Activated CD8-positive, alpha-beta memory T cell treated with anti-CD3 and anti-CD28 coated beads, Interleukin-2, amount 50 U/mL, for 24 hours (primary cell): ENCODE results near the gene FAM216B.
"Not testable (repeated sequence)": the region's sequence is repeated elsewhere in the genome, so short reads cannot be mapped to it uniquely, and the experiment has no call there.

Experiments used
- DNase-seq: peaks from one replicate; pipeline ENCODE4 v3.0.0-alpha.2; 2020; ENCODE audit errors: extremely low read depth

FAM216B gene

DNA sequence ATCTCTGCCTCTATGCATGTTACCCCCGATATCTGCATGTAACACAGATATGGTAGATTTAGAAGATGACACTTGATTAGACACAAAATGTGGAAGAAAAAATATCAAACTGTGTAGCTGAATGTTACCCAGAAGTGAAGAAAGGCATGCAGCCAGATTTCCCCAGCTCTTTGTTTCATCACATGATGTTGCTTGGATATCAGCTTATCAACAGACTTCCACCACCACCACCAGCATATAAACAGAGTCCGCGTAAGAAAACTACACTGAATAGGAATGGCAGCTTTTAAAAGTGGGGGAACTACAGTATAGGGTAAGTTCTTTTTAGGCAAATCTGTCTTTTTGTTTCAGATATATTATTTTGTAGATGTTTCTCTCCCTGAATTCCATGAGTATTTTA is at the start of gene FAM216B:
Gene FAM216B, plus strand, starts transcription at position 233 of the 400 bp plus-strand sequence. CDS start 2,484 bp downstream, outside the sequence.
- no peak for DNase-seq

DNA sequence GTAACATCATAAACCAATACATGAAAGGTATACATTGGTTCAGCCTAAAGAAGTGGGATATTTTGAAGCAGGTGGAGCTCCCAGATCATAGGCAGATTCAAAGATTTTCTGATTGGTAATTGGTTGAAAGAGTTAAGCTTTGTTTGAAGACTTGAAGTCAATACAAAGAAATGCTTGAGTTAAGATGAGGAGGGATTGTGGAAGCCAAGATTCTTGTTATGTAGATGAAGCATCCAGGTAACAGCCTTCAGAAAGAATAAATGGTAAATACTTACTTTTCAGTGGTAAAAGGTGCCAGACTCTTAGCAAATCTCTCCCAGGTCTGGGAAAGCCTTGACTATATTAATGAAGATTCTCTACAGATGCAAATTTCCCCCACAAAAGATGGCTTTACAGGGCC is 49.3 kb upstream of the FAM216B start:
- no peak for DNase-seq

DNA sequence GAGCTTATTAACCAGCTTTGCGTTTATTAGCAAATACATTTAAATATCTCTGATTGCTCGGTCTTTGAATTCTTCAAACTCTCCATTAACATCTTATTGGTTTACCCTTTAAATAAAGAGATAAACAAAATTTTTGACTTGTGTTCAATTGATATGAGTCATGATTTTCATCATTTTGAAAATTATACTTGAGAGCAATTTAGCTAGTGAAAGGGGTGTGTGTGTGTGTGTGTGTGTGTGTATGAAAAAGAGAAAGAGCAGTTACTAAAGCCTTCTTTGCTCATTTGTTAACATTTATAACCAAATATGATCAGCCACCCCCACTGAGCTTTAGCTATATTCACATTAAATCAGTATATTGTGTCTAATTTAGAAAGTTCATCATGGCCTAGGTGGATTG is 48.3 kb upstream of the FAM216B start:
- DNase-seq: no peak

DNA sequence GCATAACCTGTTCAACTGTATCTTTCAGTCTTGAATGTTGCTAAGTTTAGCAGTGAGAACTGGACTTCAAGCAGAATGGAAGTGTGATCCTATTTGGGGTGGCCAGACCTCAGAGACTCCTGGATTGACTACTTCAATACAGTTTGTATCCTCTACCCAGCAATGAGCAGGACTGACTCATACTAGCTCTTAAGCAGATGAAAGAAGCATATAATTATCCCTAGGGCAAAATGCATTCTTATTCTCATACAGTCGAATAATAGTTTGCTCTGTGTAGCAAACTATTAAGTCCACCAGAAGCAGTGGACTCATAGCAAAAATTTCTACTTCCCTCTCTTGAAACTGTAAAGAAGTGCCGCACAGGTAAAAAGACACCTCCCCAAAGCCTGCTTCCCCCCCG is 46.4 kb upstream of the FAM216B start:
- no peak for DNase-seq

DNA sequence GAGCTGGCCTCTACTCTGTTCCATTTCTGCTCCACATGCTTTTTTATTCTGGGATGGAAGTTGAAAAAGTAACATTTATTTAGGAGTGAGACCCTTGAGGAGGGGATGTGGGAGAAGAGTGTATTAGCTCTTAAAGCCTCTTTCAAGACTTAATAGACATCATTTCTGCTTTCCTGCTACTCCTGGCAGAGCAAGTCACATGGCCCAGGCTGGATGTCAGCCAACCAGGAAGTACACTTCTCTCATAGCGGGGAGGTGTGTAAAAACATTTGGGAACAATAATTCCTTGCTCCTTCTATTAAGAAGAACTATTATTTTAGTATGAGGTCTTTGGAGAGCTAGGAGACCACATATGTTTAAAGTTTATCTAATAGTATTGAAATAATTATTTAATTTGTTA is 40.6 kb upstream of the FAM216B start:
- DNase-seq: no peak

DNA sequence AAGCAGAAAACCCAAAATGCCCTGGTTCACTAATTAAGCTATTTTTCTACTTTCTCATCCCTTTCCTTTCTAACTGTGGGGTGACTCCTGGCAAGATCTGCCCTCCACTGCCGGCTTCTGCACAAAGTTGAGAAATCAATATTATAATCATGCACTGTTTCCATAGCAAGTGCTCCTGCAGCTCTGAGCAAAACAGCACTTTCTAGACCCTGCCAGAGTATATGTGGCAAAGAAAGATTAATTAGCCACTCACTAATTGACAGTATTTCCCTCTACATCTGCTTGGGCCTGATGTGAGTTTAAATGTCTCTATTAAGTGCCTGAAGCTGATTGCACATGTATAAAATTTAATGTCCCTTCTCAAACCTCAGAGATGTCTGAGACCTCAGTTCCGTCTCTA is 39.5 kb upstream of the FAM216B start:
- no peak for DNase-seq

DNA sequence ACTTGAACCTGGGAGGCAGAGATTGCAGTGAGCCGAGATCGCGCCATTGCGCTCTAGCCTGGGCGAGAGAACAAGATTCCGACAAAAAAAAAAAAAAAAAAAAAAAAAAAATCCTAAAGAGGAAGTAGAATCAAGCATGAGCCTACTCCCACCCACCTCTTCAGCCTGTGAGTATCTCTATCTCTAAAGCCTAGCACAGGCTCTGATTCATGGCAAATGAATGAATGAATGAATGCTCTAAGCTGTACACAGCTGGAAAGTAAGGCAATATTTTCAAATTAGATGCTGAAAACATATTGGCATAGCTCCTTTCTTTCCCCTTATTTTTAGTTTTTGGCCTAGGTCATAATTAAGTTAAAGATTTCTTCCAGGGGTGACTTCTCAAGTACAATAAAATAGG is 35.7 kb upstream of the FAM216B start:
- DNase-seq: no peak

DNA sequence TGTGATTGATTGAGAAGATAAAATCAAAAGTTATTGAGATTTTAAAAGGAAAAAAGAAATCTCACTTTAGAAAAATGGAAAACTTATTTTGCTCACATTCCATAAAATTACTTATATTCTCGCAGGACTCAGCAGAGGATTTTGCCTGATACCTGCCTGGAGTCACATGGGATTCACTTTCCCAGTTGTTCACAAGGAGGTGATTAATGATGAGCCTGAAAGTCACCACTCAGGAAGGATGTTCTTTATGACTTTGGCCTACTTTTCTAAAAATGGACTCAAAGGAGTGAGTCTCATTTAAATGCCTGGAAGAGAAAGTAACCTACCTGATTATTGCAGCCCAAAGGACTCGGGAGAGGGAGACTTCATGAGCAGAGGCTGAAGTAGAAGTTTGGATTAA is 34.5 kb upstream of the FAM216B start:
- no peak for DNase-seq

DNA sequence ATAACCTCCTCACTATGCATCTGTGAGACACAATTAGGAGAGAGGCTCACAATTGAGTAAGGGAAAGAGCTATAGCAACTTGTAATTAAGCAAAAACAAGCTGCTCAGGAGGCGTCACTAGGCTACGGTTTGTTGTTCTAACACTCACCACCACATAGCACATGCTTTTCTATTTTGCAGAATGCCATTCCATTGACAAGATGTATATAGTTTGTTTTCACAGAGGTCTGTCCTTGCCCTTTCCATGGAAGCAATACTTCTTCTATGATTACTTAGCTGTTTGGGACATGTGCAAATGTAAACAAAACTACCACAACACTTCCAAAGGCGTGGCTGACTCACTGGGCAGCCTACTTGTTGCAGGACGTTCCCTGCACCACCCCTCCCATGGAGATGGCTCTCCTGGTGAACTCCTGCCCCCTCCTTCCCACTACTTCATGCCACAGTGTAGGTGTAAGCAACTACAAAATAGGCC is 33.9 kb upstream of the FAM216B start:
- no peak for DNase-seq

DNA sequence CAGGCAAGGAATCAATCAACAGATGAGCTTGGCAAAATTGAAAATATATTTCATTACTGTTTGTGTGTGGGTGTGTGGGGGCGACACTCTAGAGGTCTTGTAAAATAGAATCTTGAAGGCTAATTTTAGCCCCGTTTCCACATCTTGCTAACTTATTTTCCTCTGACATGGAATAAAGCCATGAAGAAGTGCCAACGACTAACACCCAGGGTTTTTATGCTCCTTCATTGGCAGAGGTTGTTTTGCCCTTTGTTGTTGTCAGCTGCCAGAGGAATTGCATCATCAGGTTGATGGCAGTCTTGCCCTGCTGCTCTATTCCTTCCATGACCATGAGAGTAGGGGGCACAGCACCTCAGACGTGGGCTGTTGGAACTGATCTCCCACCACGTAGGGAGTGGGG is 30.6 kb upstream of the FAM216B start:
- DNase-seq: no peak

DNA sequence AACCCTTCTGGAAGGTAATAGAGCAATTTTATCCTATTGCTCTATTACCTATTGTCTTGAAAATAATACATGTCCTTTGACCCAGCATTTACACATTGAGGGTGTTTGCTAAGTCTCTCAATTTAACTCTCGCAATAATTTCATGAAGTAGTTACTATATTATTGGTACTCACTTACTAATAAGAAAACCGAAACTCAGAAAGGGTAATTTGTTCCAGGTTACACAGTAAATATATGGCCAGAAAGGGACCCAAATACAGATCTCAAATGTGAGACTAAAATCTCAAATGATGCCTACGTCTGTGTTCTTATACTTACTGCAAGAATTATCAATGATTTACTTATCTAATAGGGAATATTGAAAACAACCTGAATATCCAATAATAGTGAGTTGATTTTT is 29.7 kb upstream of the FAM216B start:
- DNase-seq: no peak

DNA sequence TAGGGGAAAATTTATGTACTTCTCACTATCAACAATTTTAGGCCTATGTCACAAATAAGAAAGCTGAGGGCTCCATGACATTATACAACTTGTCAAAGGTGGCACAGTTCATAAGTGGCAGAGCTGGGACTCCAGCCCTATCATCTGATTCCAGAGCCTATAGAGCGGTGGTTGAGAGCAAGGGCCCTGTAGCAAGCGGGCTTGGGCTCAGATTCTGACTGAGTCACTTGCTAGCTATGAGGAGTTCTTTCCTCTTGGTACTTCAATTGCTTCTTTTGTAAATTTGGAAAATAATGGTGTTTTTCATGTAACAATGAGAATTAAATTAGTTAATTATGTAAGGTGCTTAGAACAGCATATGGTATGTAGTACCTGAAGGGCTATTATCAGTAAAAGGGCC is 28.7 kb upstream of the FAM216B start:
- no peak for DNase-seq

DNA sequence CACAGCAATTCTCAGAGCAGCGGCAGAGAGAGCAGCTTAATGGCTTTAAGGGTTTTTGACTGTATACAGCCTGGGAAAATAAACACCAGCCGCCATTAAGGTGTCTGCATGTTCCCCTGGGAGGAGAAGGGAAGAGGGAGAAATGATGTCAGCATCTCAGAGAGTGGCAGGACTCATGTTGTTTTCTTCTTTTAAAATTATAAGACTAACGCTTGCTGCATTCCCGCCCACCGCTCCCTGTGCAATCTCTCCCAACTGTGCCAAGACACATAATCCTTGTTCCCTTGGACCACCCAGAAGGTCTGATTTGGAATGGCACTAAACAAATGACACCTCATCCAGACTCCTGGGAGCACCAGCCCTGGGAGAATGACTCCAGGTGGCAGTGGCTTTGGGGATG is 27.7 kb upstream of the FAM216B start:
- DNase-seq: no peak

DNA sequence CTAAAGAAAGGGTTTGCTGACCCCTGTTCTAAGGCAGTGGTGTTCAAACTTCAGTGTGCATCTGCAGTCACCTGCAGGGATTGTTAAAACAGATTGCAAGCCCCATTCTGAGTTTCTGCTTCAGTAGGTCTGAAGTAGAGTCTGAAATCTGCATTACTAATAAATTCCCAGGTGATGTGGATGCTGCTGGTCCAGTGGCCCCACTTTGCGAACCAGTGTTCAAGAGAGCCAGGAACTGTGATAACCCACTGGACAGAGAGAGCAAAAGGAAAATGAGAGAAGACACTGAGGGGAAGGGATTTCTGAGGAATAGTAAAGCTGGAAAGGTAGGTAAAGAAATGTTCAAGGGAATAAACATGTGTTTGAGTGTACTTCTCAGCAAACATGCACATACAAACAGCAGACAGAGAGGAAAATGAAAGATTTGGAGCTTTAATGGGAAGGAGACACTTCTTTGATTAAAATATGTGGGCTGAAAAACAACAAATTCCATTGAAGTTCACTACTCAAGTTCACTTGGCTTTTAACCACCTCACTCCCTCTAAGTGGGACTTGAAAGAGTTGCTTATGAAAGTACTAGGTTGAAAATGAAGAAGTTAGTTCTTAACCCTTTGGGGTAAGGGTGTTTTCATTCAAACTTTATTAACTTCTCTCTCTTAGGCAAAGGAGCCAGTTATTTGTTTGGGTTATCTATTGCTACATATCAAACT is 26.4 kb upstream of the FAM216B start:
- no peak for DNase-seq

DNA sequence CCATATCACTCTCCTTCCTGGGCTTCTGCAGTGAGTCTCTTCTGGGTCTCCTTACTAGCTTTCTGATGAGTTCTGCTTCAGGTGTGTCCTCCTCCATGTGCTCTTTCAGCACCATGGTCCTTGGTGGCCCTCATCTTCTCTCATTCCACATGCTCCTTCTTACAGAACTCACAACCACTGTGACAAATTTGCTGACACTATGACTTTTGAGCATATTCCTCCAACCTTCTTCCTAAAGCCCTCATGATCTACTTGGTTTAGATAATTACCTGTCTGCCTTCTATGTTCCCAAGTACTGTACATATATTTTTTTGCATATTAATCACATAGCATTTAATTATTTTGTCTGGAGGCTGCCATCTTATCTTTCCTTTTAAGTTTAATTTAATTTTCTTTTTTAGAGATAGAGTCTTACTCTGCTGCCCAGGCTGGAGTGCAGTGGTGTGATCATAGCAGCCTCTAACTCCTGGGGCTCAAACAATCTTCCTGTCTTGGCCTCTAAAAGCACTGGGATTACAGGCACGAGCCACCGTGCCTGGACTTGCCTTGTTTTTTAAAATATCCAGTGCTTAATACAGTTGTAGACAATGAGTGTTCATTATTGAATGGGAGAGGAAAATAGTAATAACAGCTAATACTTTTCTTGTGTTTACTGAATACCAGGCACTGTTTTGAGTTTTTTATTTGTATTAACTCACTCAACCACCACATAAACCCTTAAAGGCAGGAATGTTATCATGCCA is 23.5 kb upstream of the FAM216B start:
- no peak for DNase-seq

DNA sequence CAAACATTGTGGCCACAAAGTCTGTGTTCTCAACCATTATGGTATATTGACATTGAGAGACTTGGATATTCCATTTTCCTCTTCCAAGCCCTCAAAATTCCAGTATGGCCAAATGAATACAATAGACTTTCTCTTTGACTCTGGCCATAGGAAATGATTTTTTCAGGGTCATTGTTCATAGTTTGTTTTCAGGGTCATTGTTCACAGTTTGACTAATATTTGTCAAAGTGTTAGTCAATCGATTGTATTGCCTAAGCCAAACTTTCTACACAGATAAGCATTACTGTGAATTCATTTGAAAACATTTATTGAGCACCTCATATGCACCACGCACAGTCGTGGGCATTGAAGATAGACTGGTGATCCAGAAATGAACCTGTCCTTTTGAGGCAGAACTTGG is 22.9 kb upstream of the FAM216B start:
- DNase-seq: no peak

DNA sequence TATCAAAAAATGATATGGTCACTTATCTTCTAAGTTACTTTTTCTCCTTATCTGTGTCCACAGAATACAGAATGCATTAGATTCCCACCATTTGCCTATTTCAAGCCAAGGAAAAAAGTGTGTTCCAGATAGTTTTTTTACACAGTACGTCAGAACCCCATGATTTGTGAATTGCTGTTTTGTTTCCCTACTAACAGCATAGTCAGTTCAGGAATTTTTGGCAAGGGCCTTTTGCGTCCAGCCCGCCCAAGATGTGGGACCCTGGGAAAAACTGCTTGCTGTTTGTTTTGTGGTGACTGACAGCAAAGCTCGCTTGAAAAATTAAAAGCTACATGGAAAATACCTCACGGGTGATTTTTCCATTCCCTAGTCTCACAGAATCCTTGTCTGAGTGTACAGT is 20.4 kb upstream of the FAM216B start:
- DNase-seq: no peak

DNA sequence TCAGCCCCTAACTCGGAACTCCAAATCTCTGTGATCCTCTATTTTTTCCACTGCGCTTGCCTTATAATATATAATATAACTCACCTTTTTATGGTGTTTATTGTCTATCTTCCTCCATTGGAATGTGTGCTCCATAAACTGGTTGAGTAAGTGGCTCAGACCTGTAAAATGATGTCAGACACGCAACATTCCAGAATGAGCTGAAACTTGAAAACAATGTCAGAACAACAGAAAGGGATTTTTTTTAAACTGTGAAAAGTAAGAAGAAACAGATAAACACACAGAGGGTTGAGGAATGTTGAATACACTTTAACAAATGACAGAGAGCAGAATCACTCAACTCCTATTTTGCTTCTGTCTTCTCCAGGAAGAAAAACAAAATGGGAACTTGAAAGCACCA is 19.1 kb upstream of the FAM216B start:
- DNase-seq: no peak

DNA sequence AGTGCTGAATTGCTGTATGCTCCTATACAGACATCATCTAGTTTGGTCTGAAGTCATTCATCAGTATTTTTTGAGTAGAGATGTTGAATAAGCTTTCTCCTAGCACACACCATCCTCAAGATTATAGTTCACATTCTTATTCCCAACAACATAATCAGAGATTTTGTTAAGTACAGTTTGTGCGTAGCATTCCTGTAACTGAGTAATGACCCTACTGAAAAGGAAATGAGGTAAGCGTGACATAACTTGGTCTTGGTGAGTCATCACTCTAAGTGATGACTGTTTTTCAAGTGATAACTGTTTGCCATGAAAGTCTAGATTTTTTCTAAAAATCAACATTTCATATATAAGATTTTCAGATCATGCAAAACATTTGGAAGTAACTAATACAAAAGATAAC is 18.5 kb upstream of the FAM216B start:
- DNase-seq: no peak

DNA sequence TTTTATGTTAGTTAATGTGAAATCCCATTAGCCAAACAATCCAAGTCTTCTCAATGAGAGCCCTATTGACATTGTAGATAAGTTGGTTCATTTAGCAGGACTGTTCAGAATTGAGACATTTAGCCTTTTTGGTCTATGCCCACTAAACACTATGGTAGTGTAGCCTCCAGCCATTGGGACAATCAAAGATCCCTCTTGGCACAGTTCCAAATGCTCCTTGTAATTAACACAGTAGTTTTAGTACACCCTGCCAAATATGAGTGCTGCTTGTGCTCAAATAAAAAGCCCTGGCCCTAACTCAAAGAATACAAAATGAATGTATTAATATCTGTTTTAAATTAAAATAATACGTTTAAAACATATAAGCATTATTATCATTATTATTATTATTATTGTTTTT is 15.4 kb upstream of the FAM216B start:
- no peak for DNase-seq

DNA sequence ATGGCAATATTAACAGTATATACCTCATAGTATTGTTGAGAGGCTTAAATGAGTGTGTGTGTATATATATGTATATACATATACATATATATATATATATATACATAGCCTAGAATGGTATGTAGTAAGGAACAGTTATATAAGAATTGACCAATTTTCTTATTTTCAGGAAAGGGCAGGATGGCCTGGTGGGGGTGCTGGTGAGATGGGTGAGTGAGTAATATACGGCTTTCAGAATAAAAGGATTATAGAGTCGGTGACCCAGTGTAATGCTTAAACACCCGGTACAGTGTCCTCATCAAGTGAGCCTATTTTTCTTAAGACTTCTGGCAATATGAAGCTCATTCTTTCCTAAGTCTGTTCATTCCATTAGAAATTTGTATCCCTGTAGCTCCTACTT is 11.7 kb upstream of the FAM216B start:
- no peak for DNase-seq

DNA sequence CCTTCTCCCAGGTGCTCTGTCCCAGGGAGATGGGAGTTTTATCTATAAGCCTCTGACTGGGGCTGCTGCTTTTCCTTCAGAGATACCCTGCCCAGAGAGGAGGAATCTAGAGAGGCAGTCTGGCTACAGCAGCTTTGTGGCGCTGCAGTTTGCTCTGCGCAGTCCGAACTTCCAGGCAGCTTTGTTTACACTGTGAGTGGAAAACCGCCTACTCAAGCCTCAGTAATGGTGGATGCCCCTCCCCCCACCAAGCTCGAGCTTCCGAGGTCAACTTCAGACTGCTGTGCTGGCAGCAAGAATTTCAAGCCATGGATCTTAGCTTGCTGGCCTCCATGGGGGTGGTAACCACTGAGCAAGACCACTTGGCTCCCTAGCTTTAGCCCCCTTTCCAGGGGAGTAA is 4.8 kb upstream of the FAM216B start:
- DNase-seq: not testable (repeated sequence)

DNA sequence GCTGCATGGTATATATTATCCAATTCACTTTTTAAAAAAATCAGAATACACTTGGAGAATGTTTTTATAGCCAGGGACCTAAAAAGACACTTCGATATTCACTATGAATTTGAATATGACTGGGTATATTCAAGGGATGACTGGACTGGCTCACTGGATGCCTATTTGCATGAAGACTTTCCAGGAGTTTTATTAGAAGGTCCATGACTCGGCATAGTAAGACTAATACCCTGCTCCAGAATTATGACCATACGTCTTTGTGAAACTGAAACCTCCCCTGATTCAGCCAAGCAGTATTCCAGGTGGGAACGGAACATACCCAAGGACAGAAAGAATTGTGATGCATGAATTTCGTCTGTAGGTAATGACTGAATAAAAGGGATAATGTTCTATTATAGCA is 3.9 kb upstream of the FAM216B start:
- DNase-seq: no peak

DNA sequence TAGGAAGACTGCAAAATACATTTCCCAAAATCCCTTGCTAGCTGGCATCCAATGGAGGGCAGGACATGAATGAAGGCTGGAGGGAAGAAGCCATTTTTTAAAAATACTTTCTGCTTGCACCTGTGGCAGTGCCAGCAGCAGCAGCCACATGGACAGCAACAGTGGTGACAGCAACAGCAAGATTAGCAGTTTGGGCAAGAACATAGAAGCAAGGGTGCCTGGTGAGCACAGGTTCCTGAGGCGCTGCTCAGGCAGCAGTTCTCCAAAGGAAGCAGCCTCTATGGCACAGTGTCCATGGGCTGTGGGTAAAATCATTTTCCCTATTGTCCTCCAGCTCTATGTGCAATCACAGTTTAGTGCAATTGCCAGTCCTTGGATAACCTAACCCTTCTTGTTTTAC is 1.3 kb upstream of the FAM216B start:
- DNase-seq: no peak
